HG03571 (cell line): ENCODE data around the gene ANGPTL4.
"Not testable (repeated sequence)": the region's sequence is repeated elsewhere in the genome, so short reads cannot be mapped to it uniquely, and the experiment has no call there.

Source experiments
- ATAC-seq: cut with Tn5 transposase; IDR thresholded peaks from one replicate; pipeline ENCODE4 v1.9.1; 2021; ENCODE audit not compliant: unreplicated experiment

The ANGPTL4 gene

GRCh38 chr19:8360196-8360595 lies 3.8 kb upstream of the ANGPTL4 start:
- ATAC-seq, result no peak

GRCh38 chr19:8361921-8362793 lies 1.8 kb upstream of the ANGPTL4 start:
- ATAC-seq, result no peak

DNA sequence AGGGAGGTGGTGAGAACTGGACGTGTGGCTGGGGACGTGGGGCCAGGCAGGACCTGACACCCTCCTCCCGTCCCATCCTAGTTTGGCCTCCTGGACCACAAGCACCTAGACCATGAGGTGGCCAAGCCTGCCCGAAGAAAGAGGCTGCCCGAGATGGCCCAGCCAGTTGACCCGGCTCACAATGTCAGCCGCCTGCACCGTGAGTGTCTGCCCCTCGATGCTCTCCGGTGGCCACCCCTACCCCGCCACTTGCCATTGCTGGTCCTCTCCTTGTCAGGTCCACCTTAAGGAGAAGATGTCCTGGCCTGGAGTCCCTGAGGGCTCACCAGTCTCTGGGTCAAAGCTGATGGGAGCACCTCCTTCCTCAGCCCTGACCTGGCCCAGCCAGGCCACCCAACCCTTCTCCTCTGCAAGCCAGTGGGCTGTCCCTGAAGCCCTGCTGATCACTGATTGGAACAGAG lies 2.2 kb downstream of the ANGPTL4 start:
- no peak for ATAC-seq

GRCh38 chr19:8366961-8367326 lies 3.0 kb downstream of the ANGPTL4 start:
- ATAC-seq, result no peak

GRCh38 chr19:8367327-8368001 lies 3.5 kb downstream of the ANGPTL4 start:
- ATAC-seq, result no peak

- no peak for ATAC-seq
These were observed 6.4 kb downstream of the ANGPTL4 start for GRCh38 chr19:8370176-8371010.

DNA sequence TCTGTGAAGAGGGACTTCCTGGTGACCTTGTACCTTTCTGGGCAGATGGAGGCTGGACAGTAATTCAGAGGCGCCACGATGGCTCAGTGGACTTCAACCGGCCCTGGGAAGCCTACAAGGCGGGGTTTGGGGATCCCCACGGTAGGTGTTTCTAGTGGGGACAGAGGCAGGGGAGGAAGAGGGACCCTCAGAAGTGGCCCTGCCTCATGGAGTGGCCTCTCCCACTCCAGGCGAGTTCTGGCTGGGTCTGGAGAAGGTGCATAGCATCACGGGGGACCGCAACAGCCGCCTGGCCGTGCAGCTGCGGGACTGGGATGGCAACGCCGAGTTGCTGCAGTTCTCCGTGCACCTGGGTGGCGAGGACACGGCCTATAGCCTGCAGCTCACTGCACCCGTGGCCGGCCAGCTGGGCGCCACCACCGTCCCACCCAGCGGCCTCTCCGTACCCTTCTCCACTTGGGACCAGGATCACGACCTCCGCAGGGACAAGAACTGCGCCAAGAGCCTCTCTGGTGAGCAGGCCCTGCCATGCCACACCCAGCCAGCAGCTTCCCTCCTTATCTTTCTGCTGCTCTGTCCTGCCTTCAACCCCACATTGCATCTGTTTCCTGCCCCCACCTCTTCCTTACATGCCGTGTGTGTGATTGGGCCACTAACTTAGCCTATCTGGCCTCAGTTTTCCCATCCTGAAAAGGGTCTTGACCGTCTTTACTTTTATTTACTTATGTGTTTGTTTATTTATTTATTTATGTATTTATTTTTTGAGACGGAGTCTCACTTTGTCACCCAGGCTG lies 7.3 kb downstream of the ANGPTL4 start:
- ATAC-seq, result no peak

DNA sequence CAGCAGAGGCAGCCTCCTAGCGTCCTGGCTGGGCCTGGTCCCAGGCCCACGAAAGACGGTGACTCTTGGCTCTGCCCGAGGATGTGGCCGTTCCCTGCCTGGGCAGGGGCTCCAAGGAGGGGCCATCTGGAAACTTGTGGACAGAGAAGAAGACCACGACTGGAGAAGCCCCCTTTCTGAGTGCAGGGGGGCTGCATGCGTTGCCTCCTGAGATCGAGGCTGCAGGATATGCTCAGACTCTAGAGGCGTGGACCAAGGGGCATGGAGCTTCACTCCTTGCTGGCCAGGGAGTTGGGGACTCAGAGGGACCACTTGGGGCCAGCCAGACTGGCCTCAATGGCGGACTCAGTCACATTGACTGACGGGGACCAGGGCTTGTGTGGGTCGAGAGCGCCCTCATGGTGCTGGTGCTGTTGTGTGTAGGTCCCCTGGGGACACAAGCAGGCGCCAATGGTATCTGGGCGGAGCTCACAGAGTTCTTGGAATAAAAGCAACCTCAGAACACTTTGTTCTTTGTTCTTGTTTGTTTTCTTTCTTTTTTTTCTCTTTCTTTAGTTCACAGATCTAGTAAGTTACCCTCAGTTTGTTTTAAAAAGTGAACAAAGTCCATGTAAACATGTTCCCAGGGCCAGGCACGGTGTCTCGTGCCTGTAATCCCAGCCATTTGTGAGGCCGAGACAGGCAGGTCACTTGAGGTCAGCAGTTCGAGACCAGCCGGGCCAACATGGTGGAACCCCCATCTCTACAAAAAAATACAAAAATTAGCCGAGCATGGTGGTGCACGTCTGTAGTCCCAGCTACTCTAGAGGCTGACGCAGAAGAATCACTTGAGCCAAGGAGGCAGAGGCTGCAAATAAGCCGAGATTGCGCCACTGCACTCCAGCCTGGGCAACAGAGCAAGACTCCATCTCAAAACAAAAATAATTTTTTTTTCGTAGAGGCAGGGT lies 10.2 kb downstream of the ANGPTL4 start:
- ATAC-seq, result no peak

DNA sequence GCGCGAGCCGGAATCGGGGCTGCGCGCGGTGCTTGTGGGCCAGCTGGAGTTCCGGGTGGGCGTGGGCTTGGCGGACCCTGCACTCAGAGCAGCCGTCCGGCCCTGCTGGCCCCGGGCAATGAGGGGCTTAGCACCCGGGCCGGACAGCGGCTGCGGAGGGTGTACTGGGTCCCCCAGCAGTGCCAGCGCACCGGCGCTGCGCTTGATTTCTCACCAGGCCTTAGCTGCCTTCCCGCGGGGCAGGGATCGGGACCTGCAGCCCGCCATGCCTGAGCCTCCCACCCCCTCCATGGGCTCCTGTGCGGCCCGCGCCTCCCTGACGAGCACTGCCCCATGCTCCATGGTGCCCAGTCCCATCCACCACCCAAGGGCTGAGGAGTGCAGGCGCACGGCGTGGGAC lies 11.8 kb downstream of the ANGPTL4 start:
- not testable (repeated sequence) for ATAC-seq

- ATAC-seq, result not testable (repeated sequence)
These were observed 12.5 kb downstream of the ANGPTL4 start for GRCh38 chr19:8376373-8376974.

- no peak for ATAC-seq
These were observed 13.6 kb downstream of the ANGPTL4 start for GRCh38 chr19:8377598-8377997.

- not testable (repeated sequence) for ATAC-seq
These were observed 15.4 kb downstream of the ANGPTL4 start for GRCh38 chr19:8379156-8379891.

- ATAC-seq, result not testable (repeated sequence)
These were observed 20.6 kb downstream of the ANGPTL4 start for GRCh38 chr19:8384569-8384968.

GRCh38 chr19:8385103-8385502 lies 21.1 kb downstream of the ANGPTL4 start:
- ATAC-seq, result not testable (repeated sequence)

GRCh38 chr19:8385566-8385965 lies 21.6 kb downstream of the ANGPTL4 start:
- ATAC-seq, result not testable (repeated sequence)

DNA sequence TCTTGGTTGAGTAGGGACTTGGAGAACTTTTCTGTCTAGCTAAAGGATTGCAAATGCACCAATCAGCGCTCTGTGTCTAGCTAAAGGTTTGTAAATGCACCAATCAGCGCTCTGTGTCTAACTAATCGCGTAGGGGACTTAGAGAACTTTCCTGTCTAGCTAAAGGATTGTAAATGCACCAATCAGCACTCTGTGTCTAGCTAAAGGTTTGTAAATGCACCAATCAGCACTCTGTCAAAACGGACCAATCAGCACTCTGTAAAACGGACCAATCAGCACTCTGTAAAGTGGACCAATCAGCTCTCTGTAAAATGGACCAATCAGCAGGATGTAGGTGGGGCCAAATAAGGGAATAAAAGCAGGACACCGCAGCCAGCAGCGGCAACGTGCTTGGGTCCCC lies 22.5 kb downstream of the ANGPTL4 start:
- ATAC-seq, result not testable (repeated sequence)

DNA sequence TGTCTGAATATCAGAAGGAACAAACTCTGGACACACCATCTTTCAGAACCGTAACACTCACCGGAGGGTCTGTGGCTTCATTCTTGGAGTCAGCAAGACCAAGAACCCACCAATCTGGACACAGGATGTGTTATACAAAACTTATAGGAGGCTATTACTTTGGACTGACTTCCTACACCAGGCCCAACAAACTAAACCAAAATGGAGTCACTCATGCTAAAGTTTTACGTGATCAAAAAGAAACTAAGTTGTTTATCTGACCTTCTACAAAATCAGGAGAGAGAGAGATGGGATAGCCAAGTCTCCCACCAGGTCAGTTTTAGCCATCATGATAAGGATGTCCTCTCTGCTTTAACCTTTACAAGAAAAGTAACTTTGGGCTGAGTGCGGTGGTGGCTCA lies 23.0 kb downstream of the ANGPTL4 start:
- ATAC-seq, result no peak
